22Rv1 (cell line): ENCODE measurements around the gene RPP25.

ENCODE experiments used
- CTCF ChIP-seq: fragments of 450-650 bp; IDR thresholded peaks from 2 replicates; pipeline ENCODE4 v1.5.1; 2017; ENCODE audit warnings: mild to moderate bottlenecking
- ZFX ChIP-seq: fragments of 450-650 bp; IDR thresholded peaks from 2 replicates; pipeline ENCODE4 v1.6.1; 2017; ENCODE audit warnings: antibody characterized with exemption, borderline replicate concordance

- TF ChIP-seq CTCF (no peak), ZFX (no peak)
Measured at GRCh38 chr15:74978503-74978902, 21.9 kb upstream of the RPP25 start.
